ENCODE data around the gene SERGEF. TPM values are rescaled to one million over a fixed set of nuclear protein-coding genes. Genes with fewer than 3 reads are reported as not detected.

SERGEF gene
- total RNA-seq, 5 donors from 2014 or later (not counting 1 experiment from before 2014, with no cell fraction given) = 45.9 to 59.1 (median 55.9) TPM

Other genes starting within 250 kb of the SERGEF start
- gene TPH1, start 33.2 kb upstream of the SERGEF start, total RNA-seq = 1 to 10 TPM in 3 of 5 donors, under 1 TPM in 2; 0.38 to 1.3 (median 1.1) TPM
- 10 to 100 TPM; 17.2 to 22.5 (median 18.8) TPM for gene SAAL1, start 93.0 kb upstream of the SERGEF start, total RNA-seq
- gene MRGPRX3, start 119.5 kb upstream of the SERGEF start, total RNA-seq = not detected
- not detected for gene MRGPRX4, start 159.8 kb upstream of the SERGEF start, total RNA-seq
- under 1 TPM in 3 of 5 donors, not detected in 2; 0.54 to 0.93 (median 0.63) TPM for gene SAA4, start 223.8 kb upstream of the SERGEF start, total RNA-seq
- gene SAA2, start 235.6 kb upstream of the SERGEF start, total RNA-seq = 10 to 100 TPM in 1 of 5 donors, 1 to 10 TPM in 2, not detected in 2; 7.4 to 10.2 (median 8.3) TPM

All from T-cell (primary cell).